ENCODE measurements around the gene LIMCH1. TPM values are rescaled to one million over a fixed set of nuclear protein-coding genes. Genes with fewer than 3 reads are reported as not detected.
A peak's percentile ranks its signal among the peaks of the same experiment; 100 is the strongest.
"Not testable (repeated sequence)": the region's sequence is repeated elsewhere in the genome, so short reads cannot be mapped to it uniquely, and the experiment has no call there.

Gene LIMCH1
- total RNA-seq, 6 experiments from 2014 or later, result 14.4 to 236 (median 205) TPM

GRCh38 chr4:41640906-41641305 lies 102.9 kb downstream of the LIMCH1 start:
- no peak for DNase-seq
- Mint-ChIP-seq H3K36me3 (ENCODE audit: low read depth) (peaks cover 4% of the 10 kb centered on the region; the same call in 1 of the 2 replicates), H3K4me3 (no peak overlapping the region), H3K27ac (no peak overlapping the region), H3K4me1 (ENCODE audit: low read depth) (peaks cover 65% of the 10 kb centered on the region), H3K27me3 (ENCODE audit: insufficient read depth) (peaks cover 14% of the 10 kb centered on the region), H3K9me3 (no peaks in the 10 kb centered on the region)
- no peak for TF ChIP-seq CTCF (IDR thresholded peaks at IDR 0.05)

- not testable (repeated sequence) for DNase-seq; H3K36me3 Mint-ChIP-seq (ENCODE audit: low read depth); H3K27ac Mint-ChIP-seq; H3K9me3 Mint-ChIP-seq
- Mint-ChIP-seq H3K27me3 (ENCODE audit: insufficient read depth) (peaks cover 14% of the 10 kb centered on the region), H3K4me1 (ENCODE audit: low read depth) (peaks cover 66% of the 10 kb centered on the region), H3K4me3 (peak overlapping the region; percentile 4; the same call in 1 of the 2 replicates)
These were observed 104.8 kb downstream of the LIMCH1 start for GRCh38 chr4:41642746-41643145.

- no peak for DNase-seq
- Mint-ChIP-seq H3K27ac (no peak overlapping the region; the same call in 1 of the 2 replicates), H3K4me1 (ENCODE audit: low read depth) (peaks cover 65% of the 10 kb centered on the region), H3K36me3 (ENCODE audit: low read depth) (peaks cover 5% of the 10 kb centered on the region; the same call in 1 of the 2 replicates), H3K27me3 (ENCODE audit: insufficient read depth) (peaks cover 12% of the 10 kb centered on the region; the same call in 1 of the 2 replicates), H3K4me3 (peak overlapping the region; percentile 4; the same call in 1 of the 2 replicates), H3K9me3 (no peaks in the 10 kb centered on the region)
- no peak for TF ChIP-seq CTCF (IDR thresholded peaks at IDR 0.05)
These were observed 105.4 kb downstream of the LIMCH1 start for GRCh38 chr4:41643331-41643730.

- Mint-ChIP-seq H3K4me1 (ENCODE audit: low read depth) (peaks cover 58% of the 10 kb centered on the region), H3K27me3 (ENCODE audit: insufficient read depth) (peaks cover 6% of the 10 kb centered on the region; the same call in 1 of the 2 replicates), H3K27ac (peak overlapping the region; percentile 30; the same call in 1 of the 2 replicates), H3K9me3 (no peaks in the 10 kb centered on the region), H3K36me3 (ENCODE audit: low read depth) (peaks cover 8% of the 10 kb centered on the region; the same call in 1 of the 2 replicates), H3K4me3 (peak overlapping the region; percentile 71)
- DNase-seq, result no peak
- peak; percentile 93 for TF ChIP-seq CTCF (IDR thresholded peaks at IDR 0.05)
These were observed 106.4 kb downstream of the LIMCH1 start for GRCh38 chr4:41644288-41644914.

GRCh38 chr4:41644915-41645295 lies 106.9 kb downstream of the LIMCH1 start:
- peaks cover 6% of the 10 kb centered on the region; the same call in 1 of the 2 replicates for H3K27me3 Mint-ChIP-seq (ENCODE audit: insufficient read depth)
- TF ChIP-seq CTCF (IDR thresholded peaks at IDR 0.05), result no peak
- DNase-seq, result no peak
- H3K27ac Mint-ChIP-seq, result peak overlapping the region; percentile 30; the same call in 1 of the 2 replicates
- H3K4me3 Mint-ChIP-seq, result peak overlapping the region; percentile 71; the same call in 1 of the 2 replicates
- no peaks in the 10 kb centered on the region for H3K9me3 Mint-ChIP-seq
- H3K36me3 Mint-ChIP-seq (ENCODE audit: low read depth), result peaks cover 8% of the 10 kb centered on the region; the same call in 1 of the 2 replicates
- H3K4me1 Mint-ChIP-seq (ENCODE audit: low read depth), result peaks cover 58% of the 10 kb centered on the region

- no peaks in the 10 kb centered on the region for H3K9me3 Mint-ChIP-seq
These were observed 107.9 kb downstream of the LIMCH1 start for GRCh38 chr4:41645728-41646390.

More at GRCh38 chr4:41645728-41646390, 107.9 kb downstream of the LIMCH1 start:
- Mint-ChIP-seq H3K27me3 (ENCODE audit: insufficient read depth) (peaks cover 8% of the 10 kb centered on the region), H3K4me1 (ENCODE audit: low read depth) (peaks cover 59% of the 10 kb centered on the region), H3K36me3 (ENCODE audit: low read depth) (peaks cover 13% of the 10 kb centered on the region; the same call in 1 of the 2 replicates), H3K27ac (no peak overlapping the region; the same call in 1 of the 2 replicates), H3K4me3 (no peak overlapping the region)
- DNase-seq, result no peak
- no peak for TF ChIP-seq CTCF (IDR thresholded peaks at IDR 0.05)
